HUES6 (cell line): ENCODE measurements around the gene CHST9.

ENCODE experiments used
- H3K27ac ChIP-seq: 2 replicates; pipeline ENCODE4 v1.7.0; 2013; ENCODE audit warnings: low read depth, mild to moderate bottlenecking, low read length, inconsistent platforms
- H3K27me3 ChIP-seq: 2 replicates; pipeline ENCODE4 v1.6.1; 2013; ENCODE audit warnings: low read length; ENCODE audit not compliant: control insufficient read depth, insufficient read depth
- H3K36me3 ChIP-seq: 2 replicates; pipeline ENCODE4 v1.6.1; 2013; ENCODE audit warnings: low read length; ENCODE audit not compliant: control insufficient read depth, insufficient read depth
- H3K4me1 ChIP-seq: 2 replicates; pipeline ENCODE4 v1.6.1; 2013; ENCODE audit warnings: low read length; ENCODE audit not compliant: control insufficient read depth, insufficient read depth
- H3K4me3 ChIP-seq: 2 replicates; pipeline ENCODE4 v1.5.1; 2013; ENCODE audit warnings: low read depth, low read length
- H3K9ac ChIP-seq: one replicate; pipeline ENCODE4 v1.6.1; 2013; ENCODE audit warnings: mild to moderate bottlenecking, low read length
- H3K9me3 ChIP-seq: 2 replicates; pipeline ENCODE4 v1.6.1; 2013; ENCODE audit warnings: low read depth, low read length; ENCODE audit not compliant: control insufficient read depth, insufficient read depth

The CHST9 gene

GRCh38 chr18:27049969-27050368 is 135.1 kb downstream of the CHST9 start:
- no peak overlapping the region for H3K27ac ChIP-seq

GRCh38 chr18:27045342-27045741 is 139.8 kb downstream of the CHST9 start:
- Histone ChIP-seq H3K36me3 (no peaks in the 10 kb centered on the region), H3K9ac (no peak overlapping the region), H3K4me1 (no peaks in the 10 kb centered on the region), H3K27me3 (no peaks in the 10 kb centered on the region), H3K4me3 (no peak overlapping the region), H3K27ac (no peak overlapping the region), H3K9me3 (no peaks in the 10 kb centered on the region)

More at GRCh38 chr18:27049969-27050368, 135.1 kb downstream of the CHST9 start:
- H3K27me3 ChIP-seq = no peaks in the 10 kb centered on the region
- H3K4me3 ChIP-seq = no peak overlapping the region
- H3K4me1 ChIP-seq = no peaks in the 10 kb centered on the region
- no peak overlapping the region for H3K9ac ChIP-seq
- no peaks in the 10 kb centered on the region for H3K36me3 ChIP-seq
- H3K9me3 ChIP-seq = 0 out of 2 replicates have a peak, but pooled peaks cover 4% of the 10 kb centered on the region

GRCh38 chr18:27042177-27042576 is 142.9 kb downstream of the CHST9 start:
- no peaks in the 10 kb centered on the region for H3K27me3 ChIP-seq
- H3K4me3 ChIP-seq = no peak overlapping the region
- H3K27ac ChIP-seq = no peak overlapping the region
- no peaks in the 10 kb centered on the region for H3K36me3 ChIP-seq
- no peaks in the 10 kb centered on the region for H3K9me3 ChIP-seq
- H3K4me1 ChIP-seq = no peaks in the 10 kb centered on the region
- H3K9ac ChIP-seq = no peak overlapping the region

GRCh38 chr18:27040796-27041195 is 144.3 kb downstream of the CHST9 start:
- no peak overlapping the region for H3K9ac ChIP-seq
- no peaks in the 10 kb centered on the region for H3K4me1 ChIP-seq
- no peak overlapping the region for H3K27ac ChIP-seq
- no peaks in the 10 kb centered on the region for H3K9me3 ChIP-seq
- no peak overlapping the region for H3K4me3 ChIP-seq
- no peaks in the 10 kb centered on the region for H3K27me3 ChIP-seq
- no peaks in the 10 kb centered on the region for H3K36me3 ChIP-seq

- no peaks in the 10 kb centered on the region for H3K4me1 ChIP-seq
- no peak overlapping the region for H3K4me3 ChIP-seq
- no peak overlapping the region for H3K27ac ChIP-seq
- no peaks in the 10 kb centered on the region for H3K9me3 ChIP-seq
- H3K9ac ChIP-seq = no peak overlapping the region
- no peaks in the 10 kb centered on the region for H3K36me3 ChIP-seq
- no peaks in the 10 kb centered on the region for H3K27me3 ChIP-seq
These were observed 151.4 kb downstream of the CHST9 start for GRCh38 chr18:27033722-27034121.

- H3K27me3 ChIP-seq = no peaks in the 10 kb centered on the region
- H3K36me3 ChIP-seq = no peaks in the 10 kb centered on the region
- no peak overlapping the region for H3K27ac ChIP-seq
- H3K4me1 ChIP-seq = no peaks in the 10 kb centered on the region
- H3K9me3 ChIP-seq = no peaks in the 10 kb centered on the region
- no peak overlapping the region for H3K9ac ChIP-seq
- no peak overlapping the region for H3K4me3 ChIP-seq
These were observed 154.7 kb downstream of the CHST9 start for GRCh38 chr18:27030421-27030820.

- no peak overlapping the region for H3K9ac ChIP-seq
- no peaks in the 10 kb centered on the region for H3K9me3 ChIP-seq
- H3K27me3 ChIP-seq = no peaks in the 10 kb centered on the region
- H3K4me1 ChIP-seq = peaks cover 3% of the 10 kb centered on the region; the same call in 1 of the 2 replicates
- H3K36me3 ChIP-seq = no peaks in the 10 kb centered on the region
- H3K4me3 ChIP-seq = no peak overlapping the region
- no peak overlapping the region for H3K27ac ChIP-seq
These were observed 162.6 kb downstream of the CHST9 start for GRCh38 chr18:27022477-27022876.

GRCh38 chr18:27017901-27018500 is 167.1 kb downstream of the CHST9 start:
- H3K27ac ChIP-seq = no peak overlapping the region
- no peaks in the 10 kb centered on the region for H3K9me3 ChIP-seq
- peaks cover 3% of the 10 kb centered on the region; the same call in 1 of the 2 replicates for H3K4me1 ChIP-seq
- no peak overlapping the region for H3K9ac ChIP-seq
- no peak overlapping the region for H3K4me3 ChIP-seq
- no peaks in the 10 kb centered on the region for H3K36me3 ChIP-seq
- no peaks in the 10 kb centered on the region for H3K27me3 ChIP-seq

GRCh38 chr18:27014841-27015240 is 170.3 kb downstream of the CHST9 start:
- H3K27ac ChIP-seq = no peak overlapping the region
- no peak overlapping the region for H3K4me3 ChIP-seq
- peaks cover 3% of the 10 kb centered on the region; the same call in 1 of the 2 replicates for H3K4me1 ChIP-seq
- H3K9ac ChIP-seq = no peak overlapping the region
- H3K9me3 ChIP-seq = no peaks in the 10 kb centered on the region
- no peaks in the 10 kb centered on the region for H3K36me3 ChIP-seq
- H3K27me3 ChIP-seq = no peaks in the 10 kb centered on the region

GRCh38 chr18:27010784-27011183 is 174.3 kb downstream of the CHST9 start:
- no peak overlapping the region for H3K4me3 ChIP-seq
- no peak overlapping the region for H3K27ac ChIP-seq
- H3K36me3 ChIP-seq = no peaks in the 10 kb centered on the region
- H3K9ac ChIP-seq = no peak overlapping the region
- no peaks in the 10 kb centered on the region for H3K27me3 ChIP-seq
- H3K9me3 ChIP-seq = no peaks in the 10 kb centered on the region
- peaks cover 3% of the 10 kb centered on the region; the same call in 1 of the 2 replicates for H3K4me1 ChIP-seq

GRCh38 chr18:27009293-27009692 is 175.8 kb downstream of the CHST9 start:
- no peak overlapping the region for H3K4me3 ChIP-seq
- H3K9me3 ChIP-seq = no peaks in the 10 kb centered on the region
- peaks cover 3% of the 10 kb centered on the region; the same call in 1 of the 2 replicates for H3K4me1 ChIP-seq
- no peak overlapping the region for H3K9ac ChIP-seq
- no peaks in the 10 kb centered on the region for H3K27me3 ChIP-seq
- no peak overlapping the region for H3K27ac ChIP-seq
- no peaks in the 10 kb centered on the region for H3K36me3 ChIP-seq
